Astrocyte of the spinal cord (primary cell): ENCODE results near the gene PIGR.

ENCODE experiments used
- DNase-seq: peaks from one replicate; pipeline ENCODE4 v3.0.0; 2011; ENCODE audit warnings: low read depth, low spot score
- H3K4me3 ChIP-seq: 2 replicates; pipeline ENCODE4 v1.5.1; 2011; ENCODE audit warnings: low read depth, mild to moderate bottlenecking, low read length, moderate library complexity
- in situ Hi-C: cut with HindIII; loops from 2 replicates; pipeline ENCODE4 v1.10.0; 2017; ENCODE audit warnings: low sequenced_read_pairs
- TF ChIP-seq, protein P1 (sequence below): IDR thresholded peaks from 2 replicates; pipeline ENCODE4 v1.5.1; 2012; ENCODE audit warnings: low read depth, mild to moderate bottlenecking, low read length, inconsistent platforms

Gene PIGR

DNA sequence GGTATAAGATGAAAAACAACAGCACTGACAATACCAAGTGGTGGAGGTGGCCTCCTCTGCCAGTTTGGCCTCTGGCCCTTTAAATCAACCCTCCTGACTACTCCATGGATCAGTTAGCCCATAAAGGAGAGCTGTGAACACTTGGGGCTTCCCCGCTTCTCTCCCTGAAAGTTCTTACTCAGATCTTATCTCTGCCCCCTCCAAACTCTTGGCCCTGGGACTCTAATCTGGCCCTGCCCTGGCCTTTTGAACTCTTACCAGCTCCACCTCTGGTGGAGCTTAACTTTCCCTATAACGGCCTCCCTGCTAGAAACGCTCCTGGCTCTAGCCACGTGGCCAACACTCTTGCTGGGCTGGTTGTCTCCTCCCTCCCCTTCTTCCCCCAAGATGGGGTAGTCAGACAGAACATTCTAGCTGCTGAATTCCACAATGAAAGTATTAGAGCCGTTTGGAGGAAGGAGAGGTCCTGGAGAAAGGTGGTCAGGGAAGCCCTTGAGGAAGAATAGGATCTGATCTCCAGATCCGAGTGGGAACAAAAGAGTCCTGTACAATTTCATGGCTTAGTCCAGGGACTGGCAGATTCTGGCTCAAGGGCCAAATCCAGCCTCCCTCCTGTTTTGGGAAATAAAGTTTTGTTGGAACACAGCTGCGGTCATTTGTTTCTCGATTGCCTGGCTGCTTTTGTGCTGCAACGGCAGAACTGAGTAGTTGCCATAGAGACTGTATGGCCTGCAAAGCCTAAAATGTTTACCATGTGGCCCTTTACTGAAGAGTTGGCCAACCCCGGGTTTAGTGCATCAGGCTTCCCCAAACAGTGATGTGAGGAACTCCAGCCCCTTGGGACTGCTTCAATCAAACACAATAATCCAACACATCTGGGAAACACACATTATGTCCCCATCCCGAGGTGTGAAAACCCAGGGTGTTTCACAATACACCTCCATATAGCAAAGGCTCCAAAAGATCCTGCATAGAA, 9.5 kb upstream of the PIGR start:
- TF ChIP-seq, protein P1, sequence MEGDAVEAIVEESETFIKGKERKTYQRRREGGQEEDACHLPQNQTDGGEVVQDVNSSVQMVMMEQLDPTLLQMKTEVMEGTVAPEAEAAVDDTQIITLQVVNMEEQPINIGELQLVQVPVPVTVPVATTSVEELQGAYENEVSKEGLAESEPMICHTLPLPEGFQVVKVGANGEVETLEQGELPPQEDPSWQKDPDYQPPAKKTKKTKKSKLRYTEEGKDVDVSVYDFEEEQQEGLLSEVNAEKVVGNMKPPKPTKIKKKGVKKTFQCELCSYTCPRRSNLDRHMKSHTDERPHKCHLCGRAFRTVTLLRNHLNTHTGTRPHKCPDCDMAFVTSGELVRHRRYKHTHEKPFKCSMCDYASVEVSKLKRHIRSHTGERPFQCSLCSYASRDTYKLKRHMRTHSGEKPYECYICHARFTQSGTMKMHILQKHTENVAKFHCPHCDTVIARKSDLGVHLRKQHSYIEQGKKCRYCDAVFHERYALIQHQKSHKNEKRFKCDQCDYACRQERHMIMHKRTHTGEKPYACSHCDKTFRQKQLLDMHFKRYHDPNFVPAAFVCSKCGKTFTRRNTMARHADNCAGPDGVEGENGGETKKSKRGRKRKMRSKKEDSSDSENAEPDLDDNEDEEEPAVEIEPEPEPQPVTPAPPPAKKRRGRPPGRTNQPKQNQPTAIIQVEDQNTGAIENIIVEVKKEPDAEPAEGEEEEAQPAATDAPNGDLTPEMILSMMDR: no peak
- in situ Hi-C loops: no loop called here
- no peak overlapping the region for H3K4me3 ChIP-seq
- DNase-seq: no peak

DNA sequence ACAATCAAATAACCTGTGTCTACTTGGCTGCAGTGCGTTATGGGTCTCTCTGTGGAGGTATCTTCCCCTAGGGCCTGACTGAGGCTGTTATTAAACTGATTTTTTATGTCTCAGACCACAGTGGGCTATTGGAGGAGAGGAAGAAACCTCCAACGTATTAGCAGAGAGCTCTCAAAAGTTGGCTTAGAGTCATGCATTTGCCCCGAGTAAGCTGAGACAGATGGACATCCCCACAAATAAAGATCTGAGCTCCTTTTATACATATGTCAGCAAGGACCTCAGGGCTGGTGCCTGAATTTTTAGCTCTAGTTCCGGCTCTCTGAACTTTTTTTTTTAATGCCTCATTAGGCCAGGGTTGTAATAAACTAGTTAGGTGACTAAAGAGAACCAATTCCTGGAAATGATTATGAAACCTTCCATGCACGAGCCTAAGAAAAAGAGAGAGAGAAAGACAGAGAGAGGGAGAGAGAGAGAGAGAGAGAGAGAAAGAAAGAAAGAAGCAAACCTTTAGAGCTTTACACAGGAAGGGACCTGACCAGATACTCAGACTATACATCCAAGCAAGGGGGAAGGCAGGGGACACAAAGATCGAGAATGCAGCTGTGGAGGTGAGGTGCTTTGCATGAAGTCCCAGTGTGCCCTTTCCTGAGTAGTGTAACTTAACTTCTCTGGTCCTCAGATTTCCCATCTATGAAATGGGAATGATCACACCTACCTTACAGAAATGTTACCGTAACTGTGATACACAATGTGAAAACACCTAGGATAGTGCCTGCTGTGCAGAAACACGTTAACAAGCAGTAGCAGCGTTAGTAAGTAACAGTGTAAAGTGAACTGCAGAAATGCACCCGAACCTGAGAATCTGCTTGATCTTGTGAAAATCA, 8.4 kb upstream of the PIGR start:
- TF ChIP-seq, protein P1: no peak
- DNase-seq: no peak
- in situ Hi-C loops: no loop called here
- no peak overlapping the region for H3K4me3 ChIP-seq

DNA sequence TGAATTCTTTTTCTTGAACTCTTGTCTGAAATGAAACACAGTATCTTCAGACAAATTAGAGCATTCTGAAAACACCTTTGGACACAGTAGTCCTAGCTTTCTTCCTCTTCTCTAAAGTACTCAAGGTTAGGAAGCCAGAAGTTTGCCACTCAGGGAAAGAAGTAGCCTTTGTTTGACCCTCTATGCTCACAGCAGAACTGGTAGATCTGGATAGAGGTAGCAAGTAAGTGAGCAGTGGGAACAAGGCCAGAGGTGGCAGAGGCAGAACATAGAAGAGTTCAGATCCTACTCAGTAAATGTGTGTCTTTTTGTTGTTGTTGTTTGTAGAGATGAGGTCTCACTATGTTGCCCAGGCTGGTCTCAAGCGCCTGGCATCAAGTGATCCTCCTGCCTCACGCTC, 7.4 kb upstream of the PIGR start:
- no peak for DNase-seq
- TF ChIP-seq, protein P1: no peak
- in situ Hi-C loops: no loop called here
- no peak overlapping the region for H3K4me3 ChIP-seq

DNA sequence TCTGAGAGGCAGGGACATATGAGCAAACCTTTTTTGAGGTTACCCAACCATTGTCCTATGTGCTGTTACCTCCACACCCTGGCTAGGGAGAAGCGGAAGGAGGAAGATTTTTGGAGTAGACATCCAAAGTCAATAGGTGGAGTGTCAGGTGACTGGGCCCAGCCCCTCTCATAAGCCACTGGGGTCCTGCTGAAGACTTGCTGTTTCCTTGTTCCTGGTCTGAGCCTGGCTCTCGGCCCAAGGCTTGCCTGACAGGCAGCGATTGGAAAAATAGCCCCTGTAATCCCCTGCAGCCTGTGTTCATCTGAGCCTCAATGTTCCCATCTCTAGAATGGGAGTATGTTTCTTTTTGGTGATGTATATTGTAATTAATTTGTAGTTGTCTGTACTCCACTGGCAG, 6.9 kb upstream of the PIGR start:
- DNase-seq: no peak
- TF ChIP-seq, protein P1: no peak
- in situ Hi-C loops: no loop called here
- no peak overlapping the region for H3K4me3 ChIP-seq

DNA sequence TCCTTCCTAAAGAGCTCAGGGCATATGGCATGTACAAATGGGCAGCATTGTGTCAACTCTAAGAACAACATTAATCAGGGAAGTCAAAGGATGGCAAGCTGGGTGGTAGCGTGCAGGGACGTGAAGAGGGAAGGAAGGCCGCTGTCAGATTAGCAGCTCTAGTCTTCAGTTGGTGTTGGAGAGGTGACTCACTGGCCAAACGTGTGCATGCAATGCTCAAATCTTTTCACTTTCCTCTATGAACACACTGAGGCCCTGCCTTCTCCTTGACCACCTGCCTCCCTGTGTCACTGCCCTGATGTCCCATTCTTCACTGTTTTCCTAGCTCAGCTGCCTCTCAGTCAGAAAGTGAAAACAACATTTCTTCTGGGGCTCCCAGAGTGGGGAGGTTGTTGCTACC, 5.9 kb upstream of the PIGR start:
- H3K4me3 ChIP-seq: no peak overlapping the region
- in situ Hi-C loops: no loop called here
- TF ChIP-seq, protein P1: no peak
- no peak for DNase-seq

DNA sequence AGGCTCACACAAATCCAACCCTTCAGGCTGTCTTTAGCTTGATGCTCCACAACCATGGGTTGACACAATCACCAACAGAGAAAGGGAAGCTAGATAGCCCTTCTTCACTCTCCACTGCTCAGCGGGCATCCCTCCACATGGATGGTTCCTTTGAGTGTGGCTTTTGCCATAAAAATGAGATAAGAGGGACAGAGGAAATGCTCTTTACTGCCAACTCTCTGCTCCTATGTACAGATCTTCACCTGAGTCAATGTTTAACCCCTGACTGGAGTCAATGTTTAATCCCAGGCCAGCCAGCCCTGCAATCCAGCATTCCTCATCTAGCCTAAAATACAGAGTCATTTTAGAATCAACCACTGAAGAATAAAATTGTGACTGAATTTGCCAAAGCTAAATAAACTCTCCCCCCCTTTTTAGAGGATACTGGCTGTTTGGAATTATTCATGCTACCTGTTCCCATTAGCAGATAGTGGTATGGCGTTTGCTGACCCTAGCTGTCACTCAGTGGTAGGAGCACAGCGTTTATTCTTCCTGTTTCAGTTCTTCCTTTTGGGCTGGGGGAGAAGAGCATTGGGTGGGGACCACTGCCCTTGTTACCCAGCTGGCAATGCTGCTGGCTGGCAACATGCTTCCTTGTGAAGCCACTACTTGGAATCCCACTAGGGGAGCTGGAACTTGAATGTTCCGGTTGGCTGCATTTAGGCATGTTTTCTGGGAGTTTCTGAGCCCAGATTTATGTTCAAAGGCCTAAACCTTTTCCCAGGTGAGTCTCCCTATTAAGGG, 5.2 kb upstream of the PIGR start:
- in situ Hi-C loops: no loop called here
- no peak overlapping the region for H3K4me3 ChIP-seq
- DNase-seq: no peak
- TF ChIP-seq, protein P1: no peak
